GM06990 (cell line): ENCODE data around the gene EIF3D.

Experiments used
- DNase-seq: peaks from one replicate; pipeline ENCODE4 v3.0.0-alpha.2; 2011; ENCODE audit not compliant: insufficient read length; ENCODE audit errors: extremely low read depth
- H3K27me3 ChIP-seq: replicated peaks from 2 replicates; pipeline ENCODE4 v1.6.0; 2011; ENCODE audit warnings: low read length; ENCODE audit not compliant: control insufficient read depth, insufficient read depth
- H3K36me3 ChIP-seq: 2 replicates; pipeline ENCODE4 v1.5.1; 2011; ENCODE audit warnings: low read length; ENCODE audit not compliant: control insufficient read depth, insufficient read depth
- H3K4me3 ChIP-seq: replicated peaks from 2 replicates; pipeline ENCODE4 v1.5.1; 2011; ENCODE audit warnings: low read depth, mild to moderate bottlenecking, control low read depth, low read length
- CTCF ChIP-seq: IDR thresholded peaks from 2 replicates; pipeline ENCODE4 v1.5.1; 2011; ENCODE audit warnings: low read length, control low read depth, mild to moderate bottlenecking, inconsistent platforms; ENCODE audit not compliant: insufficient read depth, poor library complexity, severe bottlenecking

Gene EIF3D

GRCh38 chr22:36564422-36565158, 35.6 kb upstream of the EIF3D start:
- H3K27me3 ChIP-seq, result peaks cover 2% of the 10 kb centered on the region; the same call in 1 of the 2 replicates
- H3K4me3 ChIP-seq, result no peak overlapping the region
- DNase-seq, result no peak
- no peak for TF ChIP-seq CTCF
- H3K36me3 ChIP-seq, result no peaks in the 10 kb centered on the region

GRCh38 chr22:36563898-36564297, 34.9 kb upstream of the EIF3D start:
- H3K36me3 ChIP-seq, result no peaks in the 10 kb centered on the region
- DNase-seq, result no peak
- H3K4me3 ChIP-seq, result no peak overlapping the region
- H3K27me3 ChIP-seq, result peaks cover 2% of the 10 kb centered on the region; the same call in 1 of the 2 replicates
- TF ChIP-seq CTCF, result no peak

- H3K27me3 ChIP-seq, result peaks cover 2% of the 10 kb centered on the region; the same call in 1 of the 2 replicates
- no peak for TF ChIP-seq CTCF
Measured at GRCh38 chr22:36563444-36563843, 34.5 kb upstream of the EIF3D start.

GRCh38 chr22:36563001-36563400, 34.0 kb upstream of the EIF3D start:
- Histone ChIP-seq H3K36me3 (no peaks in the 10 kb centered on the region), H3K27me3 (peaks cover 2% of the 10 kb centered on the region; the same call in 1 of the 2 replicates), H3K4me3 (no peak overlapping the region)
- no peak for TF ChIP-seq CTCF
- DNase-seq, result no peak

More at GRCh38 chr22:36563444-36563843, 34.5 kb upstream of the EIF3D start:
- DNase-seq, result no peak
- no peaks in the 10 kb centered on the region for H3K36me3 ChIP-seq
- H3K4me3 ChIP-seq, result no peak overlapping the region

GRCh38 chr22:36562261-36562835, 33.4 kb upstream of the EIF3D start:
- DNase-seq, result no peak
- peaks cover 2% of the 10 kb centered on the region; the same call in 1 of the 2 replicates for H3K27me3 ChIP-seq
- H3K36me3 ChIP-seq, result no peaks in the 10 kb centered on the region
- no peak for TF ChIP-seq CTCF
- H3K4me3 ChIP-seq, result no peak overlapping the region
